ENCODE measurements around the gene SLX1A.

DNA sequence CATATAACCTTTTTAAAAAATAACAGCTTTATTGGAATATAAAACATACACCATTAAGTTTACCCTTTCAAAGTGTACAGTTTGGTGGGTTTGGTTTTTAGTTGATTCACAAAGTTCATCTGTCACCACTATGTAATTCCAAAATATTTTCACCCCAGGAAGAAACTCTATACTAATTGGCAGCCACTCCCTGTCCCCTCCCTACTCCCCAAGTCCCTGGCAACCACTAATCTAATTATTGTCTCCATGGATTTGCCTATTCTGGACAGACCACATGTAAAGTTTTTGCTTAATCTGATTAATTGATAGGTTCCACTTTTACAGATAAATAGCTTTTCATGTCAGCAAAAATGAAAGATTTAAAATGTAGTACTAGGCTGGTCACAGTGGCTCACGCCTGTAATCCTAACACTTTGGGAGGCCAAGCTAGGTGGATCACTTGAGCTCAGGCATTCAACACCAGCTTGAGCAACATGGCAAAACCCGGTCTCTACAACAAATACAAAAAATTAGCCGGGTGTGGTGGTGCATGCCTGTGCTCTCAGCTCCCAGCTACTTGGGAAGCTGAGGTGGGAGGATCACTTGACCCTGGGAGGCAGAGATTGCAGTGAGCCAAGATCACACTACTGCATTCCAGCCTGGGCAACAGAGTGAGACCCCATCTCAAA lies 45.7 kb upstream of the SLX1A start:
- TF ChIP-seq, protein P1, sequence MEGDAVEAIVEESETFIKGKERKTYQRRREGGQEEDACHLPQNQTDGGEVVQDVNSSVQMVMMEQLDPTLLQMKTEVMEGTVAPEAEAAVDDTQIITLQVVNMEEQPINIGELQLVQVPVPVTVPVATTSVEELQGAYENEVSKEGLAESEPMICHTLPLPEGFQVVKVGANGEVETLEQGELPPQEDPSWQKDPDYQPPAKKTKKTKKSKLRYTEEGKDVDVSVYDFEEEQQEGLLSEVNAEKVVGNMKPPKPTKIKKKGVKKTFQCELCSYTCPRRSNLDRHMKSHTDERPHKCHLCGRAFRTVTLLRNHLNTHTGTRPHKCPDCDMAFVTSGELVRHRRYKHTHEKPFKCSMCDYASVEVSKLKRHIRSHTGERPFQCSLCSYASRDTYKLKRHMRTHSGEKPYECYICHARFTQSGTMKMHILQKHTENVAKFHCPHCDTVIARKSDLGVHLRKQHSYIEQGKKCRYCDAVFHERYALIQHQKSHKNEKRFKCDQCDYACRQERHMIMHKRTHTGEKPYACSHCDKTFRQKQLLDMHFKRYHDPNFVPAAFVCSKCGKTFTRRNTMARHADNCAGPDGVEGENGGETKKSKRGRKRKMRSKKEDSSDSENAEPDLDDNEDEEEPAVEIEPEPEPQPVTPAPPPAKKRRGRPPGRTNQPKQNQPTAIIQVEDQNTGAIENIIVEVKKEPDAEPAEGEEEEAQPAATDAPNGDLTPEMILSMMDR (IDR thresholded peaks at IDR 0.05; ENCODE audit: low read depth, low read length, poor library complexity, severe bottlenecking): no peak
- no peak for TF ChIP-seq EZH2phosphoT487 (IDR thresholded peaks at IDR 0.05; ENCODE audit: borderline replicate concordance, low read length)
